Measurements from ENCODE around the gene BCAS3.

Gene BCAS3

GRCh38 chr17:61216066-61216465, 538.4 kb downstream of the BCAS3 start:
- peaks cover 4% of the 10 kb centered on the region for H3K36me3 Mint-ChIP-seq (ENCODE audit: low read depth)
- no peaks in the 10 kb centered on the region for H3K9me3 Mint-ChIP-seq
- no peaks in the 10 kb centered on the region for H3K27me3 Mint-ChIP-seq (ENCODE audit: low read depth)
- H3K27ac Mint-ChIP-seq: no peak overlapping the region
- H3K4me1 Mint-ChIP-seq (ENCODE audit: low read depth): peaks cover 33% of the 10 kb centered on the region
- H3K4me3 Mint-ChIP-seq: no peak overlapping the region

GRCh38 chr17:61217878-61218437, 540.3 kb downstream of the BCAS3 start:
- Mint-ChIP-seq H3K27ac (no peak overlapping the region), H3K4me3 (no peak overlapping the region), H3K27me3 (ENCODE audit: low read depth) (no peaks in the 10 kb centered on the region), H3K4me1 (ENCODE audit: low read depth) (peaks cover 52% of the 10 kb centered on the region), H3K36me3 (ENCODE audit: low read depth) (peaks cover 4% of the 10 kb centered on the region), H3K9me3 (no peaks in the 10 kb centered on the region)

- Mint-ChIP-seq H3K36me3 (ENCODE audit: low read depth) (peaks cover 4% of the 10 kb centered on the region), H3K4me1 (ENCODE audit: low read depth) (peaks cover 53% of the 10 kb centered on the region), H3K27ac (peak overlapping the region; percentile 26), H3K9me3 (no peaks in the 10 kb centered on the region), H3K4me3 (peak overlapping the region; percentile 35), H3K27me3 (ENCODE audit: low read depth) (no peaks in the 10 kb centered on the region)
Observed at GRCh38 chr17:61218438-61218837, 540.8 kb downstream of the BCAS3 start.

GRCh38 chr17:61219460-61219859, 541.8 kb downstream of the BCAS3 start:
- Mint-ChIP-seq H3K4me3 (peak overlapping the region; percentile 46), H3K27ac (peak overlapping the region; percentile 73), H3K4me1 (ENCODE audit: low read depth) (peaks cover 57% of the 10 kb centered on the region), H3K9me3 (no peaks in the 10 kb centered on the region), H3K36me3 (ENCODE audit: low read depth) (peaks cover 7% of the 10 kb centered on the region), H3K27me3 (ENCODE audit: low read depth) (no peaks in the 10 kb centered on the region)

- Mint-ChIP-seq H3K4me1 (ENCODE audit: low read depth) (peaks cover 60% of the 10 kb centered on the region), H3K27me3 (ENCODE audit: low read depth) (no peaks in the 10 kb centered on the region), H3K4me3 (peak overlapping the region; percentile 78), H3K36me3 (ENCODE audit: low read depth) (peaks cover 7% of the 10 kb centered on the region), H3K9me3 (no peaks in the 10 kb centered on the region), H3K27ac (peak overlapping the region; percentile 84)
Observed at GRCh38 chr17:61221181-61221580, 543.5 kb downstream of the BCAS3 start.

- peak overlapping the region; percentile 84 for H3K27ac Mint-ChIP-seq
- H3K27me3 Mint-ChIP-seq (ENCODE audit: low read depth): no peaks in the 10 kb centered on the region
- no peaks in the 10 kb centered on the region for H3K9me3 Mint-ChIP-seq
- peak overlapping the region; percentile 78 for H3K4me3 Mint-ChIP-seq
- peaks cover 60% of the 10 kb centered on the region for H3K4me1 Mint-ChIP-seq (ENCODE audit: low read depth)
- H3K36me3 Mint-ChIP-seq (ENCODE audit: low read depth): peaks cover 7% of the 10 kb centered on the region
Observed at GRCh38 chr17:61221597-61222471, 544.2 kb downstream of the BCAS3 start.

- peaks cover 51% of the 10 kb centered on the region for H3K4me1 Mint-ChIP-seq (ENCODE audit: low read depth)
- peaks cover 8% of the 10 kb centered on the region for H3K36me3 Mint-ChIP-seq (ENCODE audit: low read depth)
- peak overlapping the region; percentile 62 for H3K4me3 Mint-ChIP-seq
- no peaks in the 10 kb centered on the region for H3K9me3 Mint-ChIP-seq
- H3K27me3 Mint-ChIP-seq (ENCODE audit: low read depth): no peaks in the 10 kb centered on the region
- peak overlapping the region; percentile 68 for H3K27ac Mint-ChIP-seq
Observed at GRCh38 chr17:61223725-61224124, 546.1 kb downstream of the BCAS3 start.

GRCh38 chr17:61225178-61225882, 547.7 kb downstream of the BCAS3 start:
- Mint-ChIP-seq H3K4me3 (no peak overlapping the region), H3K36me3 (ENCODE audit: low read depth) (peaks cover 5% of the 10 kb centered on the region)

GRCh38 chr17:61227866-61228265, 550.2 kb downstream of the BCAS3 start:
- peaks cover 25% of the 10 kb centered on the region for H3K4me1 Mint-ChIP-seq (ENCODE audit: low read depth)
- H3K36me3 Mint-ChIP-seq (ENCODE audit: low read depth): peaks cover 5% of the 10 kb centered on the region
- no peak overlapping the region for H3K27ac Mint-ChIP-seq
- no peaks in the 10 kb centered on the region for H3K9me3 Mint-ChIP-seq
- H3K4me3 Mint-ChIP-seq: no peak overlapping the region
- H3K27me3 Mint-ChIP-seq (ENCODE audit: low read depth): no peaks in the 10 kb centered on the region

More at GRCh38 chr17:61225178-61225882, 547.7 kb downstream of the BCAS3 start:
- Mint-ChIP-seq H3K9me3 (no peaks in the 10 kb centered on the region), H3K27me3 (ENCODE audit: low read depth) (no peaks in the 10 kb centered on the region), H3K27ac (no peak overlapping the region), H3K4me1 (ENCODE audit: low read depth) (peaks cover 42% of the 10 kb centered on the region)

- no peak overlapping the region for H3K4me3 Mint-ChIP-seq
- no peaks in the 10 kb centered on the region for H3K27me3 Mint-ChIP-seq (ENCODE audit: low read depth)
- peaks cover 2% of the 10 kb centered on the region for H3K36me3 Mint-ChIP-seq (ENCODE audit: low read depth)
- peaks cover 11% of the 10 kb centered on the region for H3K4me1 Mint-ChIP-seq (ENCODE audit: low read depth)
- H3K27ac Mint-ChIP-seq: no peak overlapping the region
- no peaks in the 10 kb centered on the region for H3K9me3 Mint-ChIP-seq
Observed at GRCh38 chr17:61230461-61230860, 552.8 kb downstream of the BCAS3 start.

GRCh38 chr17:61230972-61231820, 553.5 kb downstream of the BCAS3 start:
- Mint-ChIP-seq H3K36me3 (ENCODE audit: low read depth) (peaks cover 2% of the 10 kb centered on the region), H3K27me3 (ENCODE audit: low read depth) (no peaks in the 10 kb centered on the region), H3K27ac (no peak overlapping the region), H3K9me3 (no peaks in the 10 kb centered on the region), H3K4me1 (ENCODE audit: low read depth) (peaks cover 11% of the 10 kb centered on the region), H3K4me3 (no peak overlapping the region)

GRCh38 chr17:61232871-61233270, 555.2 kb downstream of the BCAS3 start:
- peaks cover 16% of the 10 kb centered on the region for H3K4me1 Mint-ChIP-seq (ENCODE audit: low read depth)
- H3K27ac Mint-ChIP-seq: no peak overlapping the region
- peaks cover 3% of the 10 kb centered on the region for H3K36me3 Mint-ChIP-seq (ENCODE audit: low read depth)
- no peak overlapping the region for H3K4me3 Mint-ChIP-seq
- H3K9me3 Mint-ChIP-seq: no peaks in the 10 kb centered on the region
- no peaks in the 10 kb centered on the region for H3K27me3 Mint-ChIP-seq (ENCODE audit: low read depth)

GRCh38 chr17:61233991-61234750, 556.5 kb downstream of the BCAS3 start:
- Mint-ChIP-seq H3K9me3 (no peaks in the 10 kb centered on the region), H3K4me1 (ENCODE audit: low read depth) (peaks cover 22% of the 10 kb centered on the region), H3K4me3 (no peak overlapping the region), H3K27ac (no peak overlapping the region), H3K27me3 (ENCODE audit: low read depth) (no peaks in the 10 kb centered on the region), H3K36me3 (ENCODE audit: low read depth) (peaks cover 1% of the 10 kb centered on the region)

All from T-helper 1 cell treated with Interleukin-12 subunit alpha and Interleukin-12 subunit beta and Interleukin-4 antibody, amounts not matched to agents 30 μg/mL and 1 μg/mL, for 36 hours (primary cell).